ENCODE measurements around the gene SNAPC4.
A peak's percentile ranks its signal among the peaks of the same experiment; 100 is the strongest.

The SNAPC4 gene

DNA sequence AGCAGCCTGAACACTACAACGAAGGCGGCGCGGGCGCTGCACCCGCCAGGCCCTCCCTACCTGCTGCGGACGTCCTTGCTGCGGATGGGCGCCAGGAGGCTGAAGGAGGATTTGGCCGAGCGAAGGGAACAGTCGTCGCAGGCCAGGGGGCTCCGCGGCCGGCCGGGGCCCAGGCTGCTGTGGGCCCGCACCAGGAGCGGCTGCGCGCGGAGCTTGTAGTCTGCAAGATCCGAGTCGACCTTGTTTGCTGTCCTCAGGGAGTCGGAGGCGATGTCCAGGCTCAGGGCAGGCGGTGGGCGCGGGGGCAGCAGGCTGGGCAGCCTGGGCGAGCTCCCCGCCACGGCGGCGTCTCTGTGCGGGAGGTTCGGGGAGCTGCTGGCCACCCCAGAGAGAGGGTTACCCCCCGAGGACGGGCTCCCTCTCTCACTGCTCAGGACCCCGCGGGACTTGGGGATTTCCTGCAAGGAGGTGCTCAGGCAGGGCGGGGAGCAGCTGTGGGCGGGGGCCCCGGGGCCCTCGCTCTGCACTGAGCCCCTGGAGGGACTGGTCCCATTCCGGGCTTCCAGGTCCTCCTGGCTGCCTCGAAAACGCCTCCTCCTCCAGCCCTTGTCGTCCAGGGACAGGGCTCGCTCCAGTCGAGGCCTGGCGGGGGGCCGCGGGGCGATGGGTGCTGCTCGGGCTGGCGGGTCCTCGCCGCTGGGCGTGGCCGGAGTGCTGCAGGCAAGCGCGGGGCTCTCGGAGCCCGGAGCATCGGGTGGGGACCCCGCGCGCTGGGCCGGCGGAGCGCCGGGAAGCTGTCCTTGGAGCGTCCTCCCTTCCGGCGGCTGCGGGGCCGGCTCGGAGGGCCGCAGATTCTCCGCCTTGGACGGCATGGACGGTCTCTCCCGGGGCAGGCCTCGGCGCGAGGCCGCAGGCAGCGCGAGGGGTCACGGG lies 38.8 kb upstream of the SNAPC4 start:
- peak; percentile 91 for DNase-seq (ENCODE audit: low spot score)
- in situ Hi-C loops (cut with MboI; ENCODE audit: low pct_unique_long_range_greater_than_20kb, low sequenced_read_pairs, unreplicated experiment): no loop called here

GRCh38 chr9:136437839-136438547 lies 38.0 kb upstream of the SNAPC4 start:
- in situ Hi-C loops (cut with MboI; ENCODE audit: low pct_unique_long_range_greater_than_20kb, low sequenced_read_pairs, unreplicated experiment): no loop called here
- TF ChIP-seq CTCF (IDR thresholded peaks at IDR 0.05; ENCODE audit: extremely low read depth, insufficient read depth, missing control alignments): no peak
- no peak for DNase-seq (ENCODE audit: low spot score)

More for the DNA sequence above, 38.8 kb upstream of the SNAPC4 start:
- TF ChIP-seq CTCF (IDR thresholded peaks at IDR 0.05; ENCODE audit: extremely low read depth, insufficient read depth, missing control alignments): no peak

- no peak for TF ChIP-seq CTCF (IDR thresholded peaks at IDR 0.05; ENCODE audit: extremely low read depth, insufficient read depth, missing control alignments)
- DNase-seq (ENCODE audit: low spot score): no peak
- in situ Hi-C loops (cut with MboI; ENCODE audit: low pct_unique_long_range_greater_than_20kb, low sequenced_read_pairs, unreplicated experiment): no loop called here
Observed at GRCh38 chr9:136437430-136437829, 37.5 kb upstream of the SNAPC4 start.

DNA sequence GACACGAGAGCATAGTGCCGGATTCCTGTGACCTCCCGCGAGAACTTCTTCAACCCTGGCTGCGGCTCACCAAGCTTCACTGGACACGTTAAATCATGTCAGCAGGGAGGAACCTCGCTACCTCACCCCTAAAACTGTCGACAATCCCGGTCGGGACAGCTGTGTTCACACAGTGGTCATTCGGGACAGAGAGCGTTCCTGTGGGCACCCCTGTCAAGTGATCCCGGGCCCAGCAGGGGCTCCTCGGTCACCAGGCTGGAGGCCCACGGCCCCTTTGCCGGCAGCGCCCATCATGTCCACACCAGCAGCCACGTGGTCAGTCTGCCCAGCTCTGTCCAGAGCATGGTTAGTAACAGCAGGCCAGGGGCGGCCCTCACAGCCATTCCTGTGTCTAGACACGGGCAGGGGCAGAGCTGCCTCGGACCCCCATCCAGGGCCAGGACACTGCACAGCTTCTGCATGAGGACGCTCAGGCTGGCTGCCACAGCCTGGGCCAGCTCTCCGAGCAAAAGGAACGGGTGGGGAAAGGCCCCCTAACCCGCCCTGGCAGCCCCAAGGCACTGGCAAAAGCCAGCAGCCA lies 36.2 kb upstream of the SNAPC4 start:
- no peak for TF ChIP-seq CTCF (IDR thresholded peaks at IDR 0.05; ENCODE audit: extremely low read depth, insufficient read depth, missing control alignments)
- DNase-seq (ENCODE audit: low spot score): no peak
- in situ Hi-C loops (cut with MboI; ENCODE audit: low pct_unique_long_range_greater_than_20kb, low sequenced_read_pairs, unreplicated experiment): no loop called here

GRCh38 chr9:136434580-136435169 lies 34.7 kb upstream of the SNAPC4 start:
- no peak for DNase-seq (ENCODE audit: low spot score)
- in situ Hi-C loops (cut with MboI; ENCODE audit: low pct_unique_long_range_greater_than_20kb, low sequenced_read_pairs, unreplicated experiment): no loop called here
- no peak for TF ChIP-seq CTCF (IDR thresholded peaks at IDR 0.05; ENCODE audit: extremely low read depth, insufficient read depth, missing control alignments)

Data from GM13977 (cell line).